NCI-H69 (cell line): Measurements from ENCODE around the gene TMEM269.
A peak's percentile ranks its signal among the peaks of the same experiment; 100 is the strongest.
"Not testable (repeated sequence)": the region's sequence is repeated elsewhere in the genome, so short reads cannot be mapped to it uniquely, and the experiment has no call there.

Experiments used
- DNase-seq: peaks from one replicate; lab custom pipeline; 2025; lab: John Stamatoyannopoulos, UW

TMEM269 gene

GRCh38 chr1:42748021-42748420, 36.8 kb upstream of the TMEM269 start:
- DNase-seq: no peak

- DNase-seq: no peak
Observed at GRCh38 chr1:42748461-42749410, 36.1 kb upstream of the TMEM269 start.

GRCh38 chr1:42750041-42750440, 34.8 kb upstream of the TMEM269 start:
- no peak for DNase-seq

GRCh38 chr1:42751511-42752070, 33.2 kb upstream of the TMEM269 start:
- not testable (repeated sequence) for DNase-seq

GRCh38 chr1:42752284-42752683, 32.5 kb upstream of the TMEM269 start:
- DNase-seq: no peak

- no peak for DNase-seq
Observed at GRCh38 chr1:42753070-42753469, 31.7 kb upstream of the TMEM269 start.

GRCh38 chr1:42756956-42757891, 27.6 kb upstream of the TMEM269 start:
- DNase-seq: peak; percentile 76

- DNase-seq: no peak
Observed at GRCh38 chr1:42757892-42758275, 26.9 kb upstream of the TMEM269 start.

GRCh38 chr1:42758641-42759040, 26.1 kb upstream of the TMEM269 start:
- no peak for DNase-seq

GRCh38 chr1:42759114-42759513, 25.7 kb upstream of the TMEM269 start:
- DNase-seq: no peak

GRCh38 chr1:42761567-42761966, 23.2 kb upstream of the TMEM269 start:
- DNase-seq: no peak

GRCh38 chr1:42762269-42762668, 22.5 kb upstream of the TMEM269 start:
- no peak for DNase-seq

GRCh38 chr1:42765269-42765668, 19.5 kb upstream of the TMEM269 start:
- no peak for DNase-seq

GRCh38 chr1:42765832-42766740, 18.7 kb upstream of the TMEM269 start:
- peak; percentile 74 for DNase-seq

GRCh38 chr1:42766741-42767509, 17.9 kb upstream of the TMEM269 start, which contains the start of the genes C1orf50 and P3H1:
Gene C1orf50, plus strand, starts transcription at chr1:42767249. Its CDS starts 63 bp downstream, at chr1:42767312.
Gene P3H1, minus strand, starts transcription at chr1:42767028. Its CDS starts 57 bp downstream, at chr1:42766971.
- DNase-seq: peak; percentile 98

- no peak for DNase-seq
Observed at GRCh38 chr1:42767510-42768000, 17.2 kb upstream of the TMEM269 start.

- DNase-seq: no peak
Observed at GRCh38 chr1:42768172-42768571, 16.6 kb upstream of the TMEM269 start.

GRCh38 chr1:42769811-42770210, 15.0 kb upstream of the TMEM269 start:
- no peak for DNase-seq

GRCh38 chr1:42773420-42773819, 11.4 kb upstream of the TMEM269 start:
- DNase-seq: no peak

GRCh38 chr1:42774928-42775526, 9.8 kb upstream of the TMEM269 start:
- DNase-seq: no peak
